CD4-positive, alpha-beta memory T cell (primary cell): ENCODE results near the gene CXADR. TPM values are rescaled to one million over a fixed set of nuclear protein-coding genes. Genes with fewer than 3 reads are reported as not detected.
A peak's percentile ranks its signal among the peaks of the same experiment; 100 is the strongest.
"Not testable (repeated sequence)": the region's sequence is repeated elsewhere in the genome, so short reads cannot be mapped to it uniquely, and the experiment has no call there.

Experiments used
- CTCF ChIA-PET: fragments of 350-600 bp; sonication (Branson Sonifier 250); formaldehyde crosslinking; loops from one replicate; lab custom pipeline; 2021; ENCODE audit warnings: inconsistent platforms; ENCODE audit not compliant: partially characterized antibody; lab: Charles Lee
- POLR2A ChIA-PET: fragments of 350-600 bp; sonication (Branson Sonifier 250); formaldehyde crosslinking; loops from one replicate; lab custom pipeline; 2021; ENCODE audit not compliant: partially characterized antibody; lab: Charles Lee
- DNase-seq, 5 donors: peaks; one replicate each; pipeline versions ENCODE4 v3.0.0 to v3.0.0-alpha.2; 2020 to 2022; ENCODE audit warnings: mixed read lengths in 1 of 5
- H3K27ac ChIP-seq: one replicate; pipeline ENCODE4 v1.7.0; 2013; ENCODE audit warnings: low read depth, low read length
- H3K27me3 ChIP-seq: 2 replicates; pipeline ENCODE4 v1.7.0; 2013; ENCODE audit warnings: mild to moderate bottlenecking, low read length, moderate library complexity; ENCODE audit not compliant: insufficient read depth
- H3K36me3 ChIP-seq: 2 replicates; pipeline ENCODE4 v1.7.0; 2013; ENCODE audit warnings: mild to moderate bottlenecking, low read length, moderate library complexity; ENCODE audit not compliant: insufficient read depth
- H3K4me1 ChIP-seq: 2 replicates; pipeline ENCODE4 v1.7.0; 2013; ENCODE audit warnings: mild to moderate bottlenecking, low read length, moderate library complexity; ENCODE audit not compliant: insufficient read depth
- H3K4me3 ChIP-seq, 2 donors: one replicate each; pipeline ENCODE4 v1.7.0; 2013; ENCODE audit warnings: low read length in 2 of 2, mild to moderate bottlenecking in 1 of 2
- H3K9me3 ChIP-seq, 2 donors: one replicate each; pipeline ENCODE4 v1.7.0; 2013; ENCODE audit warnings: low read length in 2 of 2, control low read depth in 1 of 2; ENCODE audit not compliant: control insufficient read depth in 1 of 2
- H3K27ac Mint-ChIP-seq, 7 donors: one replicate each; pipeline ENCODE4 v1.8.0; 2020 to 2021; ENCODE audit warnings: mixed read lengths in 7 of 7, mild to moderate bottlenecking in 6 of 7, inconsistent platforms in 3 of 7, moderate library complexity in 3 of 7
- H3K27me3 Mint-ChIP-seq, 2 donors: one replicate each; pipeline ENCODE4 v1.8.0; 2020 to 2021; ENCODE audit warnings: mixed read lengths in 2 of 2
- H3K36me3 Mint-ChIP-seq, 2 donors: one replicate each; pipeline ENCODE4 v1.8.0; 2020 to 2021; ENCODE audit warnings: mixed read lengths in 2 of 2, inconsistent platforms in 1 of 2, mild to moderate bottlenecking in 1 of 2
- H3K4me1 Mint-ChIP-seq, 4 donors: one replicate each; pipeline ENCODE4 v1.8.0; 2020 to 2021; ENCODE audit warnings: mixed read lengths in 4 of 4, mild to moderate bottlenecking in 1 of 4
- H3K4me3 Mint-ChIP-seq, 8 donors: one replicate each; pipeline ENCODE4 v1.8.0; 2020 to 2021; ENCODE audit warnings: mixed read lengths in 8 of 8, mild to moderate bottlenecking in 7 of 8, moderate library complexity in 6 of 8, inconsistent platforms in 3 of 8
- H3K9me3 Mint-ChIP-seq, 8 donors: one replicate each; pipeline ENCODE4 v1.8.0; 2020 to 2021; ENCODE audit warnings: mixed read lengths in 8 of 8, mild to moderate bottlenecking in 5 of 8, inconsistent platforms in 3 of 8, moderate library complexity in 1 of 8
- intact Hi-C: fragments of 100-400 bp; cut with micrococcal nuclease; formaldehyde crosslinking; loops from one replicate; pipeline ENCODE4 v1.15.1; 2023
- polyA plus RNA-seq, 2 donors: library from polyadenylated mRNA; unstranded; fragments of 300-500 nt; fragmentation: Illumina TruSeq; gene quantifications; one replicate each; pipeline ENCODE4 v1.2.3, GENCODE V29; 2021
- total RNA-seq, 2 experiments: library from RNA; stranded (reverse); gene quantifications; one replicate each; pipeline ENCODE4 v1.2.3, GENCODE V29; 2021

CXADR gene
- total and polyA plus RNA-seq, 4 experiments from 2014 or later: 0.13 to 1.4 (median 0.82) TPM

GRCh38 chr21:17502985-17503384, 9.9 kb upstream of the CXADR start:
- H3K36me3 Mint-ChIP-seq, H3K9me3 ChIP-seq, DNase-seq, H3K27ac ChIP-seq, H3K4me3 Mint-ChIP-seq, POLR2A ChIA-PET, H3K27me3 Mint-ChIP-seq, H3K4me1 Mint-ChIP-seq, intact Hi-C loops, H3K4me1 ChIP-seq, H3K27me3 ChIP-seq, H3K27ac Mint-ChIP-seq, CTCF ChIA-PET, H3K4me3 ChIP-seq, H3K36me3 ChIP-seq: not testable (repeated sequence)
- H3K9me3 Mint-ChIP-seq: peaks cover 0 to 10% (median 2%) of the 10 kb centered on the region in 8 donors

GRCh38 chr21:17506951-17507350, 5.9 kb upstream of the CXADR start:
- intact Hi-C loops: no loop called here
- Histone ChIP-seq H3K36me3 (no peaks in the 10 kb centered on the region), H3K9me3 (no peaks in the 10 kb centered on the region), H3K27ac (no peak overlapping the region), H3K27me3 (no peaks in the 10 kb centered on the region), H3K4me1 (peaks cover 3% of the 10 kb centered on the region), H3K4me3 (no peak overlapping the region)
- Mint-ChIP-seq H3K36me3 (peaks cover 0 to under 1% of the 10 kb centered on the region in 2 donors), H3K4me3 (no peak overlapping the region), H3K27me3 (peaks cover 0 to 2% of the 10 kb centered on the region in 2 donors), H3K4me1 (peaks cover 1 to 4% (median 3%) of the 10 kb centered on the region in 4 donors), H3K9me3 (peaks cover 0 to 12% (median 1%) of the 10 kb centered on the region in 8 donors), H3K27ac (no peak overlapping the region)
- ChIA-PET POLR2A (no interaction called here), CTCF (no interaction called here)
- no peak for DNase-seq

GRCh38 chr21:17507591-17507990, 5.3 kb upstream of the CXADR start:
- no peak overlapping the region for H3K27ac Mint-ChIP-seq
- POLR2A ChIA-PET: no interaction called here
- H3K27me3 ChIP-seq: no peaks in the 10 kb centered on the region
- H3K9me3 Mint-ChIP-seq: peaks cover 0 to 12% (median 1%) of the 10 kb centered on the region in 8 donors
- peaks cover 0 to 3% of the 10 kb centered on the region in 2 donors for H3K36me3 Mint-ChIP-seq
- peaks cover 6% of the 10 kb centered on the region for H3K4me1 ChIP-seq
- no peaks in the 10 kb centered on the region for H3K9me3 ChIP-seq
- H3K4me3 ChIP-seq: no peak overlapping the region
- intact Hi-C loops: no loop called here
- H3K4me3 Mint-ChIP-seq: no peak overlapping the region
- CTCF ChIA-PET: no interaction called here
- no peak overlapping the region for H3K27ac ChIP-seq
- peaks cover 4 to 10% (median 7%) of the 10 kb centered on the region in 4 donors for H3K4me1 Mint-ChIP-seq
- H3K36me3 ChIP-seq: no peaks in the 10 kb centered on the region
- H3K27me3 Mint-ChIP-seq: peaks cover 0 to 2% of the 10 kb centered on the region in 2 donors
- DNase-seq: no peak

GRCh38 chr21:17513214-17514123, 626 bp downstream of the CXADR start:
- Histone ChIP-seq H3K4me3 (peak overlapping the region; percentile 28 to 50), H3K27me3 (no peaks in the 10 kb centered on the region), H3K36me3 (no peaks in the 10 kb centered on the region), H3K9me3 (no peaks in the 10 kb centered on the region), H3K4me1 (peaks cover 18% of the 10 kb centered on the region), H3K27ac (no peak overlapping the region)
- Mint-ChIP-seq H3K36me3 (peaks cover 0 to 3% of the 10 kb centered on the region in 2 donors), H3K4me1 (peaks cover 12 to 21% (median 17%) of the 10 kb centered on the region in 4 donors), H3K4me3 (peak overlapping the region; percentile 80 to 94 (median 90)), H3K27me3 (peaks cover 5 to 6% of the 10 kb centered on the region in 2 donors), H3K27ac (peak overlapping the region in 6 of 7 donors; percentile 8 to 77 (median 68)), H3K9me3 (peaks cover 0 to 1% (median 0%) of the 10 kb centered on the region in 8 donors)
- intact Hi-C loops: loop anchor here (1.0 to 10.0 kb wide), 3 partner anchors 98 to 301 kb away; partner anchors contain the start of gene C21orf91
- POLR2A ChIA-PET: interaction anchor here (1.4 to 1.8 kb wide), 2 partner anchors 97 to 99 kb away, joined by 5 read pairs; partner anchors contain the start of gene BTG3
- CTCF ChIA-PET: interaction anchor here (1.2 to 1.5 kb wide), 3 partner anchors 9 to 128 kb away, joined by 3 read pairs; no protein-coding TSS in a partner anchor
- peak in 4 of 5 donors; percentile 22 to 33 (median 31) for DNase-seq

GRCh38 chr21:17514124-17514845, 1.4 kb downstream of the CXADR start:
- Mint-ChIP-seq H3K9me3 (no peaks in the 10 kb centered on the region), H3K27me3 (peaks cover 6 to 8% of the 10 kb centered on the region in 2 donors), H3K27ac (peak overlapping the region in 3 of 7 donors; percentile 42 to 77 (median 72)), H3K4me1 (peaks cover 12 to 21% (median 17%) of the 10 kb centered on the region in 4 donors), H3K36me3 (peaks cover 0 to 3% of the 10 kb centered on the region in 2 donors), H3K4me3 (peak overlapping the region; percentile 80 to 94 (median 90))
- Histone ChIP-seq H3K4me1 (peaks cover 18% of the 10 kb centered on the region), H3K9me3 (no peaks in the 10 kb centered on the region), H3K27ac (no peak overlapping the region), H3K36me3 (no peaks in the 10 kb centered on the region), H3K4me3 (peak overlapping the region in 1 of 2 donors; percentile 50), H3K27me3 (no peaks in the 10 kb centered on the region)
- intact Hi-C loops: loop anchor here (10.0 kb wide), 1 partner anchor 301 kb away; the partner anchor contains the start of gene C21orf91
- ChIA-PET POLR2A (interaction anchor here (1.4 kb wide), 1 partner anchor 98 kb away, joined by 5 read pairs; the partner anchor contains the start of gene BTG3), CTCF (interaction anchor here (1.2 kb wide), 1 partner anchor 128 kb away, joined by 3 read pairs; no protein-coding TSS in a partner anchor)
- no peak for DNase-seq

GRCh38 chr21:17517008-17517407, 4.2 kb downstream of the CXADR start:
- CTCF ChIA-PET, POLR2A ChIA-PET, H3K27ac ChIP-seq, DNase-seq, H3K27ac Mint-ChIP-seq, H3K4me3 ChIP-seq, H3K27me3 ChIP-seq, H3K36me3 ChIP-seq, H3K9me3 Mint-ChIP-seq, H3K4me3 Mint-ChIP-seq, H3K36me3 Mint-ChIP-seq, H3K9me3 ChIP-seq: not testable (repeated sequence)
- intact Hi-C loops: loop anchor here (10.0 kb wide), 1 partner anchor 298 kb away; the partner anchor contains the start of gene C21orf91
- peaks cover 10 to 17% (median 14%) of the 10 kb centered on the region in 4 donors for H3K4me1 Mint-ChIP-seq
- H3K27me3 Mint-ChIP-seq: peaks cover 10 to 11% of the 10 kb centered on the region in 2 donors
- peaks cover 14% of the 10 kb centered on the region for H3K4me1 ChIP-seq
